NCI-H1694 (cell line): ENCODE results near the gene FERMT1.
"Not testable (repeated sequence)": the region's sequence is repeated elsewhere in the genome, so short reads cannot be mapped to it uniquely, and the experiment has no call there.

ENCODE experiments used
- DNase-seq: peaks from one replicate; lab custom pipeline; 2025; lab: John Stamatoyannopoulos, UW

FERMT1 gene

DNA sequence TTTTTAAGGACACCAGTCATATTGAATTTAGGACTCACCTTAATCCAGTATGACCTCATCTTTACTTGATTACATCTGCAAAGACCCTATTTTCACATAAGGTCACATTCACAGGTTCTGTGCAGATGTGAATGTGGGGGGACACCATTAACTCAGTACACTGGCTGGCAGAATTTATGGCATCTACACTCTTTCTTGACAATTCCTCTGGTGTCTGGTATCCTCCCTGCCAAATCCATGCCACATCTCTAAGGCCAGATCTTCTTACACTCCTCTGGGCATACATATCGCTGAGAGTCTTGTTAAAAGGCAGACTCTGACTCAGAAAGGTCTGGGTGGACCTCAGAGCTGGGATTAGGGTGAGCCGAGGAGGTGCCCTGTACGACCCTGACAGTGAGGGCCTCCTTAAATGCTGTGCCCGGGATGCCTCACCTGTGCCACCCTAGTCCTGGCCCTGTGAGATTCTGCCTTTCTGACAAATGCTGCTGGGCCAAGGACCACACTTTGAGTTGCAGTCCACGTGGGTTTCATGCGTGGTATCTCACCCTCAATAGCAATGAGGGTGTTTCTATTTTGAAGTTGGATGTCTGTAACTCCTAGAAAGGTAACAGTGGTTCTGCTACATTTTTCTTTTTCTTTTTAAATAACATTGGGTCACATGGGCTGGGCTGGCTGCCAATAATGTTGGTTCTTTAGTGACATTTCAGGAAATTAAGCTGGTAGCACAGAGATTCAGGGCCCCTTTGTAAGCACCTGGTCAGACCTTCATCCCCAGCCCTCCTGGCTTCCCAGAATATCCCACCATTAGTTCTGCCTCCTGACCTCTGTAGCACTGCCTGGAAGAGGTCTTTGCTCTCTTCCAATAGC, 51.8 kb downstream of the FERMT1 start:
- DNase-seq = no peak

DNA sequence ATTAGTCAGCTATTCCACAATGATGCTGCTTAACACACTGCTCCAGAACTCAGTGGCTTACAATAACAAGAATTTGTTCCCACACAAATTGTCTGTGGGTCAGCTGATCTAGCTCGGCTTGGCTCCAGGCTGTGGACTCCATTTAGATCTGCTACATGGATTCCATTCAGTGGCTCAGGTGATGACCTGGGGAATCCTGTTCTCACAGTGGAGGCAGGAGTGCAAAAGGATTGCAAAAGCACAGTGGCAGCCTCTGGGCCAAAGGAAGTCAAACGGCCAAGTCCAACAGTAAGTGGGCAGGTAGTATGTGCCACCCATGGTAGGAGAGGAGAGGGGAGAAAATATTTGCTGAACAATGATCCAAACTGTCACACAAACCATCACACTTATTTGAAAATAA, 53.2 kb downstream of the FERMT1 start:
- no peak for DNase-seq

DNA sequence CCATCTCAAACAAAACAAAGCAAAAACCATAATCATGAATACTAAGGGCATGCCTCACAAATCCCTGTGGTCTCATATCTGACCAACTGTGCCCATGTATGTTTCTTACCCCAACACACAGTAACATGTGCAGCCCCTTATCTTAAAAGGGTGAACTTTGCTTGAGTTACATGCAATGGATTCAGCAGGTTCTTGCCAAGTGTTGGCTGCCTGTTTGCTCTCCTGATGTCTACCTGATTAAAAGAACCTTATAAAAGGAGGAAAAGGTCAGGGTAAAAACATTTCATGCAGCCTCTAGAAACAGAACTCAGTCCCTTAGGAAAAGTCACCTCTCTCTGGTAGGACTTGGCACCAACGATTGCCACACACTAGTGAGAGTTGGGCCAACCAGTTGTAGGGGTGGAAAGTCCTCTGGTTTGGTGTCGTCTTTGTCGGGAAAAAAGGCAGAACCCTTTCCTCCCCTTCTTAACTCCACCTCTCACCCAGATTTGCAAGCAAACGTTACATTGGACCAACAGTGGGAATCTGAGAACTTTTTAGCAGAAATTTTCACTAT, 55.0 kb downstream of the FERMT1 start:
- DNase-seq = no peak

DNA sequence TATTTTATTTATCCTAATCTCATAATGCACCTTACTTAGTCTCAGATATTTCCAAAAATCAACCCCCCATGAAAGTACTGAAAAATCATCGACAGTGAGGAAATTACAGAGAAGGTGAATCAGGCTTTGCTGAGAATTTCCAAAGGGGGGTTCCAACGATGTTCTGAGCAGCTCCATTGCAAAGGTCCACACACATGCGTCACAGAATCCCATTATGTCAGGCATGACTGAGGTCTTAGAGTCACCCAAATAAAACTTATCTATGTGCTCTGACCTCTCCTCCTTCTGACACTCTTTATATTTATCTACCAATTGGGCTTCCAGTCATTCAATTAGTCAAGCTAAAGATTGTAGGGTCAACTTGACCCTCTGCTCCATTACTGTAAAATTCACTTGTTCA, 56.2 kb downstream of the FERMT1 start:
- DNase-seq = no peak

DNA sequence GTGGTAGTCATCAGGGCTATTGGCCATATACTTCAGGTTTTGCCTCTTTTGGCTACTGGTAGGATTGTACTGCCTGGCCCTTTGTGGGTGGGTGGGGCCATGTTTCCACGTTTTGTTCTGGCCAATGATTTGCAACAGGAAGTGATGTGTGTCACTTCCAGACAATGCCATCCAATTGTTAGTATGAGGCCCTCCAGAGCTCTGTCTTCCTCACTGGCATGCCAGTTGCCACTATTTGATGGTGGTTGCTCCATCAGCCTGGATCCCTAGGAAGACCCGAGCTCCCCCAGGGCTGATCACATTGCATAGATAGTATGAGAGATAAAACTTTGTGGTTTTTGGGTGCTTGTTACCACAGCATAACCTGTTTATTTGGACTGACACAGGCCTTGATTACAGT, 61.3 kb downstream of the FERMT1 start:
- no peak for DNase-seq

DNA sequence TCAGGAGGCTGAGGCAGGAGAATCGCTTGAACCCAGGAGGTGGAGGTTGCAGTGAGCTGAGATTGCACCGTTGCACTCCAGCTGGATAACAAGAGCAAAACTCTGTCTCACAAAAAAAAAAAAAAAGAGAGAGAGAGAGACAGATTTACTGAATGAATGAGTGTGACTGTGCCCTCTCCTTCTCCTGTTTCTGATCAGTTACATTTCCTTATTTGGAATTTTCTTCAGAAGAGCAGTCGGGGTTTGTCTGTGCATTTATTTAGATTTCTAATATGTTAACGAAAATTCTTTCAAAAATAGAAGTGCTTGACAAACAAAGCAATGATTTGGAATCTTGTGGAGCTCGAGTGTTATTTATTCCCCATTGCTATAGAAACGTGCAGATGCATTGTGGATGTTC, 62.6 kb downstream of the FERMT1 start:
- DNase-seq = no peak

DNA sequence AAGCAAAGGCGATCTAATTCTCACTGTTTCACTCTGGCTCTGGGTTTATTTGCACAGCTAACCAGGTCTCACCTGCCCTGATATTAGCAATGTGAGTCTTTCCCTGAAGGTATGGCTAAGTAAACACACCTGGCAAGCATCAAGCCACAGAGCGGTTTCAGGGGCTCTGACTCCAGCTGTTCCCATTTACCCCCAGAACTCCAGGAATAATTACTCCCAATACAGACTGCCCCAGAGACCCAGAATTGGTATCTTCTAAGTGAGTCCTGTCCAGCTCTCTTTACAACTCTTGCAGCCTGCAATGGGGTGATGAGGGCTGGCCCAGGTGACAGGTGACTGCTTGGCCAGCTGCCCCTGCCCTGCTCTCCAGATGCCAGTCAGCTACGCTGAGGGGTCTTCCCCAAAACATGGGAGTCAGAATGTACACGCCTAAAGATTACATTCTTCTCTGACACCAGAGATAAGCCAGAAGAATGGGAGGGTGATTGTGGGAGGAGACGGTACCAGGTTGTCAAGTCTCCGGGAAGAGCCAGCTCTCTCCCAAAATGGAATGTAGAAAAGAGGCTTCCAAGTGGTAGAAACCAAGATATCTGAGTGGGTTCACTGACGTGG, 64.0 kb downstream of the FERMT1 start:
- no peak for DNase-seq

DNA sequence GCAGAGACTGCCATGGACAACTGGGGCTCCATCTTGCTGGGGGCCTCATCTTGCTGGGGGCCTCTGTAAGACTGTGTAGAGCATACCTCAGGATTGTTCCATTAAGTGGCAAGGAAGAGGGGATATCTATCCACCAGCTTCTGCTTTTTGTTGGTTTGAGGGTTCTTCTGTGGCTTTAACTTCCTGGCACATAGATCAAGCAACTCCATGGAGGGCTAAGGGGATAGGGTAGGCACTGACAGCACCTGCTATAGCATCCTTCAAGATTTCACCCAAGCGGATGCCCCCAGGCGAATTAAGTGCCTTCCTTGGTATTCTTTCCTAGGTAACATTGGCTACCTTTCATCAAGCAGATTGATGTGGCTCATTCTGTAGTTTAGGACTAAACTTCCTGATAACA, 65.1 kb downstream of the FERMT1 start:
- DNase-seq = no peak

DNA sequence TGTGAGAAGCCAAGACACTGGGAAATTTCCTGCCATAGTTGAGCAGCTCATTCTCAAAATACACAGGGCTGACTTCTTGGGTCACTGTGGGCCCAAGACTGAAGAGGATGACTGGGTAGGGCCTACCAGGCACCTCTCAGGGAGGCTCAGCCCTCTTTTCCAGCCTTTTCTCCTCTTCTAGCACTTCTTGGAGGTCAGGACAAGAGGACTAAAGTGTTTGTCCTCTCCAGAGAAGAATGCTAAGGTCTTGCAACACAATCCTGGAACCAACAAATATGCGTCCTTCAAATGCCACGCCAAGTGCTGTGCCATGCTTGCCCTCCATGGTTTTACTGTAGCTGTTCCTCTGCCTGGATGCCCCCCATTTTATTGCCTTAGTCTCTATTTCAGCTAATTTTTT, 65.7 kb downstream of the FERMT1 start:
- no peak for DNase-seq

DNA sequence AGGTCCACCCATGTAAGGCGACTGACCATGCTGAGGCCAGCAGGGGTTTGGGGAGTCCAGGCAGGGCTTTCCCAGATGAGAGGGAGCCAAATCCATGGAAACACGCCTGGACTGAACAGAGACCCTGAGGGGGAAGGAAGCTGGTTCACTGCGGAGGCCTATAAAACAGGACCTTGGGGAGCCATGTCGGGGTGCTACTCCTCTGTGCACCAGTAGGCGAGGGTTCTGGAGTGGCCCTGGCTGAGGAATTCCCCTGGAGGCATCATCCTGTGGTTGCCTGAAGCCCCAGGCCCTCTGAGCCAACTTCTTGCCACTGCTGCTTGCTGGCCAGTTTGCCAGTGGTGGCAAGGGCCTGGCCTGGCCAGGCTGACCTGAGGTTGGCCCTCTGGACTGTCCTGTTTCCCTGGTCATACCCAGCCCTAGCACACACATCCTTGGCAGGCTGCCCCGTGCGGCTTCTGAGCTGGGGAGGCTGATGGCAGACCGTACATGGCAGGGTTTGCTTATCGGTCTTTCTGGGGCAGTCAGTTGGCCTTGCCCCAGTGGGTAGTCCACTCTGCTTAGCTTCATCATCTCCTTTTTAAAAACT, 66.8 kb downstream of the FERMT1 start:
- no peak for DNase-seq

DNA sequence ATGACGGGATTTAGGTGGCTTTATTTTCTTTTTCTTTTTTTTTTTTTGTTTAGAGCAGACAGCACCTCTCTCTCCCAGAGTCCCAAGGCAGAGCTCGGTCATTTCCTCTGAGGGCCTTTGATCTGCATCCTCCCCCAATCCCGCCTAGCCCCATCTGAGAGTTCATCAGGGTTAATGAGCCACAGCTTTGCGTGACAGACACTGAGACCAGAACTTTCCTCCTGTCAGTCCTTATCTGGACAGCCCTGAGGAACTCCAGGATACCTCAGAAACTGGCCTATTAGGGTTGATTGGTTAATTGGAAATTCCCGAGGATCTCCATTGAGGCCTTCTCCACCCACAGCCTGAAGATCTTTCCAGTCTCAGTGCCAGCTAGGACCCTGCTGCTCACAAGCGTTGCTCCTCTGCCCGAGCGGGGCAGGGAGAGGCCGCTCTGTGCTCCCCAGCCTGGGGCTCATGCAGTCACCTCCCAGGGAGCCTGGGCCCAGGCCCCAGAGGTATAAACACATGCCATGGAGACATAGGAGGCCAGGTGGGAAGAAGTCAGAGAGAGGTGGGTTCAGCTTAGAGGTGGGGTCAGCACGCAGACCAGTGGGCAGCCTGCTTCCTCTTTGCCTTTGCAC, 67.6 kb downstream of the FERMT1 start:
- DNase-seq = no peak

DNA sequence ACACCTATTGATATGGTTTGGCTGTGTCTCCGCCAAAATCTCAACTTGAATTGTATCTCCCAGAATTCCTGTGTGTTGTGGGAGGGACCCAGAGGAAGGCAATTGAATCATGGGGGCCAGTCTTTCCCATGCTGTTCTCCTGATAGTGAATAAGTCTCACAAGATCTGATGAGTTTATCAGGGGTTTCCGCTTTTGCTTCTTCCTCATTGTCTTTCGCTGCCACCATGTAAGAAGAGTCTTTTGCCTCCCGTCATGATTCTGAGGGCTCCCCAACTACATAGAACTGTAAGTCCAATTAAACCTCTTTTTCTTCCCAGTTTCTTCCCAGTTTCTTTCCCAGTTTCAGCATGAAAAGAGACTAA, 68.2 kb downstream of the FERMT1 start:
- DNase-seq = not testable (repeated sequence)

DNA sequence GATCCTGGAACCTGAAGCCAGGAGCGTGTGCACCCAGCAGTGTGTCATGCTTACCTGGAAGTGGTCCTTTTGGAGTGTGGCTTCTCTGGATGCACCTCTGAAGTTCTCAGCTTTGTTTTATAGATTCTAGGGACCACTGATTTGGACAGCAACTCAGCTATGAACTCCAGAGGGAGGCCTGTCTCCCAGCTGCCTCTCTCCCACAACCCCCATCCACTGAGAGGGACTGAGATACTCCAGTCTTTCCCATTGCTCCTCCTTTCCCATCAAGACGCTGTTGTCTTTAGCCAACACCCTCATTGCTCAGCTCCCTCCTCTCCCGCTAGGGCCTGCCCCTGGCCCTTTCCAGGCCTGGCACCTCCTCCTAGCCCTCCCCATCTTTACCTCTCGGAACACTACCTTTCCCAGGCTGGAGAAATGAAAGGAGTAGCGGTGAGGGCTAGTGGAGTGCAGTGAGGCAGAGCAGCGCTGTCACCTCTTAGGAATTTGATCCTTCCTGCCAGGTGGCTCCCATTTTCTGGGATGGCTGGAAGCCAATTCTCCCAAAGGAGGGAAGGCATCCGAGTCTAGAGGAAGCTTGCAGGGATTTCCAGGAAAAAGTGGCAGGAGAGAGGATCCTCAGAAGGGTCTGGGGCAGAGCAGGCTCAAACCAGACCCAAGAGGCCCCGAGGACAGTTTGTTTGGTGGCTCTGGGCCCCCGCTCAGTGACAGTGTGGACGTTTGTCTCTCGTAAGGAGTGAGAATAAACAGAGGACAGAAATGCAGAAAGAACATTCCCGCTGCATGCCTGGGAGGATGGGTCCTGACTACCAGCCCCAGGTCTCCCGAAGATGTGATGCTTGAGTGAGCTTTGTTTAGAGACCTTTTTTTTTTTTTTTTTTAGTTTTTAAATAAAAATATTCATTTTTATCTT, 68.8 kb downstream of the FERMT1 start, which contains the start of gene LRRN4:
TSS of gene LRRN4 (minus strand) at position 285 of the 913 bp plus-strand sequence. CDS start 1,261 bp downstream, outside the sequence.
- DNase-seq = no peak

DNA sequence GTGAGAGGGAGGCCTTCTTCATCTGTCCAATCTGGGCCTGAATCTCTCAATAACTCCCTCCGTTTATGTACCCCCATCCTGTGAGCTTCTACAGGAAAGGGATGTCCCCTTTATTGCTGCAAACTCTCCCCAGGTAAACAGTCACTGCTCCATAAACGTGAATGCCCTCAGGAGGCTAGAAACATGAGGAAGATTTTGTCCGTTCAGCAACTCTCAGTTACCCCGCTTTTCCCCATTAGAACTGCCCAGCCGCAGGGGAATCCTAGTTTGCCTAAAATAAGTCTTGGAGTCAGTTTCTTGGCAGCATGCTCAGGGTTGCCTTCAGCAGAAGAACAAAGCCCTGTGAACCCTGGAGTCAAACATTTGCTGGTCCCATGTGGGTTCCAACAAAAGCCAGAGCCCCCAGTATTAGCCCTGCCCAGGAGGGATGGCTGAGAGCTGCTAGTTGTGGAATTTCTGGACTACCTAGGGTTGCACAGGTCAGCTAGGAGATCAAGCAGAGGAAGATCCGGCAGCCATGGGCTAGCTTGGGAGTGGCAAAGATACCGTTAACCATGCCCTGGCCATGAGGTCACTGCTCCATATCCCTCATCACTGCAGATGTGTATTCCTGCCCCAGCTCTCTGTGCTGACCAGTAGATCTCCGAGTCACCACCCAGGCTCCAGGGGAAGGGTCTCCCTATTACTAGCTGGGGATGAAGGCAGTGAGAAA, 69.6 kb downstream of the FERMT1 start:
- DNase-seq = no peak

DNA sequence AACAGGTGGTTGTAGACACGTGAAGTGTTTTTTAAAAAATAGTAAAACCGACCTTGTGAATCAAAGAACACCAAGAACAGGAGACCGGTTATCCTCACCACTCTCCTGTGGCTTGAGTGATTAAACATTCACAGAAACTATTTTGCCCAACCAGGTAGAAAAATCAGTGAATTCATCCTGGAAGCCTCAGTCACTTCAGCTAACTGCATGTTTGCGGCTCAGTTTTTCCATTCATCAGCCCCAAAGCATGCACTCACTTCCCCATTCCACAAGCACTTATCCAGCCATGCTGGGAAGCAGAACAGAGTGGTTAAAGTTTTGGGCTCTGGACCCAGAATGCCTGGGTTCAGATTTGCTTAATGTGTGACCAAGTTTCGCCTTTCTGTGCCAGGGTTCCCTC, 71.3 kb downstream of the FERMT1 start:
- DNase-seq = no peak

DNA sequence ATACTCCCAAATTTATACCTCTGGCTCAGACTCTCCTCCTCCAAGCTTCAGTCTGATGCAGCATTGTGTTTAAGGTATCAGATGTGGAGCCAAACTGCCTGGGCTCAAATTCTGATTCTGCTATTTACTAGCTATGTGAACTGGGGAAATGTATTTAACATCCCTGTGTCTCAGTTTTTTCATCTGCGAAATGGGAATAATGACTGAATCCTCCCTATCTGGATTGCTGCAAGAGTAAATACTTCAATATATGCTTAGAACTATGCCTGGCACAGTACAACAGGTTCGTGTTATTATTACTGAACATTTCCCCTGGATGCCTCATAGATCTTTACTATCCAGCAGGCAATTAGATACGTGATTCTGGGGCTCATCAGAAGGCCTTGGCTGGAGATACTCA, 74.4 kb downstream of the FERMT1 start:
- DNase-seq = no peak

DNA sequence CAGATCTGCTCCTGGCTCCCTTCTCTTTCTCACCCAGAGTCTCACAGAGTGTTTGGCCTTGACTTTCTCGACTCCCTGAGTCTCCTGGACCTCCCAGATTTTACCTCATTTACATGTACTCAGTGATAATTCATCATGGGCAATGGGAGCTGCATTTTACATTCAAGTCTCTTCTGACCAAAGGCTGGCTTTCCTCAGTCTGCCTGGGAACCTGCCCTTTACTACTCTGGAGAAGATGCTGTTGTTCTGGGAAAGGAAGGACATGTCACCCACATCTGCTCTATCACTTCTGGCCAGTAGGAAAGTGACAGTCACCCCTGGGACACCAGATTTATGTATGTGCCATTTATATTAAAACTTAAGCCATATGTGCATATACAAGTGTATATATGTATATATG, 76.4 kb downstream of the FERMT1 start:
- no peak for DNase-seq

DNA sequence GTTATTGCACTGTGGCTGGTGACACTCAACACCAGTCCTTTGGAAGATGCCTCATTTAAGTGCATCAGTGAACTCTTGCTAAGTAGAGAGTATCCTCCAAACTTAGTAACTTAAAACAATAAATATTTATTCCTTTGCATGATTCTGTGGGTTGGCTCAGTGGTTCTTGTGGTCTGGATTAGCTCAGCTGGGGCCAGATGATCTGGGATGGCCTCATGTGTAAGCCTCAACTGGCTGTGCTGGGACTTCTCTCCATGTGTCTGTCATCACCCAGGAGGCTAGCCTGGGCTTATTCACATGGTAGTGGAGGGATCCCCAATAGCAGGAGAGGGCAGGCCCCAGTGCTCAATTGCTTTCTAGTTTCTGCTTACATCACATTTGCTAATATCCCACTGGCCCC, 77.3 kb downstream of the FERMT1 start:
- DNase-seq = no peak

DNA sequence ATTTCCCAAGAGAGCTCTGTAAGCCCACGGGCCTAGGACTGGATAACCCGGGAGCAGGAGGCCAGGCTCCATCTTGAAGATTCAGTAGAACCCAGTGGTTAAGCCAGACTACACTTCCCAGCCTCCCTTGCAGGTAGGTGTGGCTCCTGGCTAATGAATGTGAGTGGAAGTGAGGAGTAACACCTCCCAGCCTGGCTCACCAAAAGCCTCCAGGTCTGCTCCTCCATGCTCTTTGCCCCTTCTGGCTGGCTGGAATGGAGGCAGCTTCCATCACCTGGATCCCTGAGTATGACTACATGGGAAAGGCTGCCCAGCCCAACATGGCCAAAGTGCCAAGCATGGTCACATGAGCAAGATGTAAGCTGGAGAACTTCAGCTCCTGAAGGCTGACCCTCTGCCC, 78.7 kb downstream of the FERMT1 start:
- DNase-seq = no peak

DNA sequence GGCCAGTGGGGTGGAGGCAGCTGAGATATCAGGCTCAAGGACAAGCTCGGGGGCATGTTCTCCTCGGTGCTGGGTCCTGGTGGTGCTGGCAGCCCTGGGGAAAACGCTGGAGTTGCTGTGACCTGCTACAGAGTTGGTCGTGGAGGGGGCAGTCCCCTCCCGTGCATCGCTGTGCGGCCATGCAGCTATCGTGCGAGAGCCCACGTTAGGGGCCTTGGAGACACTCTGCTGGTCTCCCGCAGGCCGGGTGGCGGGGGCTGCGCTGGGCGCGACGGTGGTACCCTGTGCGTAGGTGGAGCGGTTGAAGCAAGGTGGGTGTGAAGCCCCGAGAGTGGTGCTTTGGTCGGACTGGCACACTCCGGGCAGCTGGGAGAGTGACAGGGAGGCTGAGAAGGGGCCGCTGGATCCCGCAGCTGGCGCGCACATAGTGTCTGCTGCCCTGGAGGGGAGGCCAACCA, 81.0 kb downstream of the FERMT1 start:
- DNase-seq = no peak
